GM12874 (cell line): ENCODE measurements around the gene GPC4.

ENCODE experiments used
- CTCF ChIP-seq: IDR thresholded peaks from 2 replicates; pipeline ENCODE4 v1.5.1; 2011; ENCODE audit warnings: low read depth, mild to moderate bottlenecking, control low read depth, low read length, moderate library complexity; ENCODE audit not compliant: insufficient read depth

Gene GPC4

DNA sequence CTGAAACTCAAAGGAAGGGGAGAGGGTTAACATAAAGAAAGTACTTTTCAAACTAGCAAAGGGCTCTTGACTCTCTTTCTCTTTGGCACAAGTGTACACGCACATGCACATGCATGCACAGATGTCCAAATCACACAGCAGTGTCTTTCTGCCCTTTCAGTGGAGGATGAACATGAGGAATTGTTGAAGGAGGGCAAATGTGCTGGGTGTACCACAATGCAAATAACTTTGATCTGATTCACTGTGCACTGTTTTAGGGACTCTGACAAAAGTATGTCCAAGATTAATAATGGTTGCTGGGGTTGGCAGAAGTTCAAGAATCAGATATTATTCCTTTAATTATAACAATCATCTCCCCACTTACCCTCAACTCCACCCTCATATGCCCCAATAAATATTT is 93.8 kb downstream of the GPC4 start:
- no peak for TF ChIP-seq CTCF

DNA sequence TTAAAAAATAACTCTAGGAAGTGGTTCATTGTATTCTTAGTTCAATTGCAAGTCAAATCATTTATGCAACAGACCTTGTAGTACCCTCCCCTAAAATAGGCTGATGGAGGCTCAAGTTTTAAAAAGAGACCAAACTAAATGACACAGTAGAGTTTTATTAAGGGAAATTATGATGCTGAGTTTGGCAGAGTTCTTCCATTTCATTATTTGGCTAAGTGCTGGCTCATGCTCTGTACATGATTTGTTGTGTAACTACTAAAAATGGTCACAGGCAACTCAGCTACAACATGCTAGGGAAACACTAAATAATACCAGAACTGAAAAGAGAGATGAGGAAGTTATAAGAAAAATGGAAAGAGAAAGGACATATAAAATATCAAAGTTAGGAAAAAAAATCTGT is 101.0 kb downstream of the GPC4 start:
- no peak for TF ChIP-seq CTCF

DNA sequence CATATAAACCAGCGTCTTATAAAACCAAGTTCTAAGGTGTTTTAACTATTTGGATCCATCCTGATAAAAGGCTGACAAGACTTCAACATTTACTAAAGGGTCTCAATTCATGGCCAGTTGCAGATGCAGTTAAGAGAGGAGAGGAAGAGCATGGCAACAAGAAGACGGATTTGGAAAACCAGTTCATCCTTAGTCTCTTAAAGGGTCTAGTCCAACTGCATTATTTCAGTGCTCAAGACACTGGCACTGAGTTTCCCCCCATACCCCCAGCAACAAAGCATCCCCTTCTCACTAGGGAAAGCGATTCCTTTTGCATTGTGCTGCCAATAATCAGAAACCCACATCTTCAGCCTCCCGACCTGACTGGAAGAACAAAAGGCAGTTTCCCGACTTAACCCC is 106.8 kb downstream of the GPC4 start:
- no peak for TF ChIP-seq CTCF

DNA sequence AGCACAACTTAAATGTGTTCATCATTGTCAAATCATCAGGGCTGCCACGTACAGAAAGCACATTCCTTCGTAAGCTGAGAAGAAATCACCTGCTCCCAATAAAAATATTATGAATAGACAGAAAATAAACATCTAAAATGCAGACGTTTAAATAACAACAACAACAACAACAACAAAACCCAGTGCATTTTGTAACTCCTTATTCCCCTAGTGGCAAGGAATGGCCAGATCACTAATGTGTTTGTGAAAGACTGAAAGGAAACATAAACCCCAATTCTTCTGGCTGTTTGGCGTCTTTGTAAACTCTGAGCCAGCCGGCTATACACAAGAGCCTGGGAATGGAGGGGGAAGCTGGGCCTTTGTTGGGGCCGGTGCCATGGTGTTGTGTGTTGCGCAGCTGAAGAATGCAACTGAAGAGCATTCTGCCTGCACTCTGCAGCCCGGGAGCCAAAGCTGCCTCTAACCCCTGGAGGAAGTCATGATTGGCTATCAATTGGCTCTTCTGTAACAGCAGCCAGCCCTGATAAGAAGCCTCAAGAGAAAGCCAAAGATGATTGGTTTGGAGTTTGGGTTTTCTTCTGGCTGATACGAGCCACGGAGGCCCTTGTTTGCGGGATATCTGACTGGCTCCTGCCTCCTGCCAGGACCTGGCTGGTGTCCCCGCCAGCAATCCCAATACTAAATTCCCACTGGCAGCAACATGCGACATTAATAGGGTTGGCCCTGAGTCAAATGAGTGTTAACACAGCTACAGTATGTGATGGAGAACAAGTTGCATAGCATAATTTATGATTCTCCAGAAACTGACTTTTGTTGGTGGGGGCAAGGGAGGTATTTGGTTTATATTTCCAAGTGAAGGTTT is 107.4 kb downstream of the GPC4 start:
- no peak for TF ChIP-seq CTCF

DNA sequence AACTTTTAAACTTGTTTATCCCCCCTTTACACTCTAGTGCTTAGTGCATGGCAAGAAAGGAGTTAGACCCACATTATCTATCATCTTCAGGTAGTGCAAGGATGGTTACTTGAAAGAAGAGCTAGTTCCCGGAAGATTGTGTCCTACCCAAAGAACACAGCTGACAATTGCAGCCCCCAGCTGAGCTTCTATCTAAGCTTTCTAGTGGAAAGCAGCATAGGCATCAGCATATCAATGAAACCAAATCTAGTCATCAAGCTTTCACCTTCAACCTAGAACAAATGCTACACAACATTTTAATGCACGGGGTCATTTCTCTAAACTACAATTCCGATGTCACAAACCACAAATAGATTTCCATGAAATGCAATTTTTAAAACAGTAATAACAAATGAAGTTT is 108.2 kb downstream of the GPC4 start:
- TF ChIP-seq CTCF = no peak

DNA sequence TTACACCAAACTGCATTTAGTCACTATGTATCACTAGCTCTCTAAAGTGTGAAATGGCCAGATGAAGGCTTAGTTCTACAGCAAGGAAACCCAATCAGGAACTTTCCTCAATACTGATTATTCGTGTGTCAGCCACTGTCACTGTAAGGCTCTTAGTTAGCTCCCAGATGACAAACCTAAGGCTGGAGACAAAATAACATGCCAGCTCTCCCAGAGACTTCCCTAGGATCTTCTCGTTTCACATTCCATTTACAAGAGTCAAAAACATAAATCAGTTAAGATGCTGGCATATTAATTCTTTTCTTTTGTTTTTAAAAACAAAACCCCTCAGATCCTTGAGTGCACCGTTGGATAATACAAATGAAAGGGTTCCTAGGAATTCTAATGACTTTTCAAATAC is 109.0 kb downstream of the GPC4 start:
- no peak for TF ChIP-seq CTCF

DNA sequence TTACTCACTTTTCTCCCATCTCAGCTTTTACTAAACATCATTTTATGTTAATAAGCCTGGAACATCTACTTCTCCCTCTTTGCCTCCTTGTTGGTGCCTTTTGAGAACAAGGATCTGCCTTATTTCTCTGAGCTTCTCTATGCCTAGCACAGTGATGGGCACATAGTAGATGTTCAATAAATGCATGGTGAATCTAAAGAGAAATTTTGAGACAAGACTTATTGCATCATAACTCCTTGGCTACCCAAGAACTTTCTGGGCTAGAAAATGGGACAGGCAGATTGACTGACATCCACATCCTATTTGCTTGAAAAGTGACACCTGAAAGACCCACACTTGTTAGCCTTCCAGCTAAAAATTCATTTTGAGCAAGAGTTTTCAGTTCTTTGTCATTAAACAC is 109.9 kb downstream of the GPC4 start:
- TF ChIP-seq CTCF = no peak
